ENCODE results near the gene COL6A1. TPM values are rescaled to one million over a fixed set of nuclear protein-coding genes. Genes with fewer than 3 reads are reported as not detected.

COL6A1 gene
- total RNA-seq, 1 experiment from 2014 or later, result 87.5 TPM

DNA sequence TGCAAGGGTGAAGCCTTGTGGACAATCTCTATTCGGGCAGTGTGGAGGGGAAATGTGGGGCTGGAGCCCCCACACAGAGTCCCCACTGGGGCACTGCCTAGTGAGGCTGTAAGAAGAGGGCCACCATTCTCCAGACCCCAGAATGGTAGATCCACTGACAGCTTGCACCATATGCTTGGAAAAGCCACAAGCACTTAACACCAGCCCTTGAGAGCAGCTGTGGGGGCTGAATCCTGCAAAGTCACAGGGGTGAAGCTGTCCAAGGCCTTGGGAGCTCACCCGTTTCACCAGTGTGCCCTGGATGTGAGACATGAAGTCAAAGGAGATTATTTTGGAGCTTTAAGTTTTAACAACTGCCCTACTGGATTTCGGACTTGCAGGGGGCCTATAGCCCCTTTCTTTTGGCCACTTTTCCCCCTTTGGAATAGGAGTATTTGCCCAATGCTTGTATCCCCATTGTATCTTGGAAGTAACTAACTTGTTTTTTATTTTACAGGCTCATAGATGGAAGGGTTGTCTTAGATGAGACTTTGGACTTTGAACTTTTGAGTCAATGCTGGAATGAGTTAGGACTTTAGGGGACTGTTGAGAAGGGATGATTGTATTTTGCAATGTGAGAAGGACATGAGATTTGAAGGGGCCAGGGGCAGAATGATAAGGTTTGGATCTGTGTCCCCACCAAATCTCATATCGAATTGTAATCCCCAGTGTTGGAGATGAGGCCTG, 16.3 kb upstream of the COL6A1 start:
- RAD21 ChIA-PET (ENCODE audit: low non-redundant PET in 1 of 2, low total read pairs in 2 of 2, uncharacterized antibody in 2 of 2, unreplicated experiment in 2 of 2), result no interaction called here
- H3K4me1 ChIP-seq (ENCODE audit: control insufficient read depth in 1 of 2, insufficient read depth in 2 of 2, low read length in 2 of 2), result no peaks in the 10 kb centered on the region; a peak in 1 of 4 replicates
- no peaks in the 10 kb centered on the region for H3K79me2 ChIP-seq (ENCODE audit: insufficient read depth, low read length)
- POLR2A ChIA-PET, result no interaction called here
- intact Hi-C loops (cut with micrococcal nuclease), result no loop called here
- no TSS peak for BruUV-seq (replicated peaks)
- H3K4me2 ChIP-seq (ENCODE audit: low read length), result no peak overlapping the region
- no peak overlapping the region for H3K9ac ChIP-seq (ENCODE audit: low read length)
- no peak overlapping the region for H3K4me3 ChIP-seq (replicated peaks in 1 of 2; ENCODE audit: low read depth in 1 of 2, low read length in 2 of 2)
- no peak for DNase-seq (ENCODE audit: low read depth, low spot score)
- H3K27me3 ChIP-seq (ENCODE audit: insufficient read depth, low read length), result no peaks in the 10 kb centered on the region
- CTCF ChIA-PET, result no interaction called here
- no peak overlapping the region for H2AFZ ChIP-seq (ENCODE audit: low read depth, low read length, poor library complexity, severe bottlenecking)
- no peaks in the 10 kb centered on the region for H3K36me3 ChIP-seq (ENCODE audit: control insufficient read depth in 1 of 2, insufficient read depth in 2 of 2, low read length in 2 of 2)
- no peak overlapping the region for H3K27ac ChIP-seq (ENCODE audit: low read depth, low read length)
- H3K9me3 ChIP-seq (ENCODE audit: control insufficient read depth in 1 of 2, insufficient read depth in 1 of 2, low read depth in 1 of 2, low read length in 2 of 2), result no peaks in the 10 kb centered on the region
- H3K9me2 ChIP-seq (ENCODE audit: insufficient read depth), result no peaks in the 10 kb centered on the region
- ATAC-seq, result no peak
- TF ChIP-seq RAD21 (IDR thresholded peaks at IDR 0.05; ENCODE audit: low read depth) (no peak), ZBTB33 (IDR thresholded peaks at IDR 0.05; ENCODE audit: extremely low read depth, insufficient replicate concordance, low read length) (no peak), CTCF (IDR thresholded peaks at IDR 0.05 in 2 of 3, conservative IDR thresholded peaks at IDR 0.05 in 1 of 3; ENCODE audit: borderline replicate concordance in 1 of 3, insufficient read depth in 1 of 3, low read depth in 2 of 3, low read length in 2 of 3) (no peak), FOSL1 (IDR thresholded peaks at IDR 0.05; ENCODE audit: low read depth) (no peak), SP1 (IDR thresholded peaks at IDR 0.05; ENCODE audit: low read depth) (no peak), SIN3A (IDR thresholded peaks at IDR 0.05; ENCODE audit: low read depth) (no peak), POLR2A (IDR thresholded peaks at IDR 0.05; ENCODE audit: borderline replicate concordance, extremely low read depth, insufficient read depth, insufficient read length) (no peak), CEBPB (IDR thresholded peaks at IDR 0.05; ENCODE audit: low read depth) (no peak), SRF (IDR thresholded peaks at IDR 0.05; ENCODE audit: low read depth) (no peak), TCF7L2 (IDR thresholded peaks at IDR 0.05; ENCODE audit: borderline replicate concordance, extremely low read depth, insufficient read depth, insufficient read length) (no peak), EZH2 (IDR thresholded peaks at IDR 0.05) (no peak), ATF3 (IDR thresholded peaks at IDR 0.05) (no peak), YY1 (IDR thresholded peaks at IDR 0.05; ENCODE audit: extremely low read depth, insufficient replicate concordance, low read depth, low read length) (no peak), CBX3 (IDR thresholded peaks at IDR 0.05; ENCODE audit: low read depth) (no peak), ZNF274 (IDR thresholded peaks at IDR 0.05; ENCODE audit: low read depth, low read length) (no peak), JUND (IDR thresholded peaks at IDR 0.05) (no peak), ELF1 (IDR thresholded peaks at IDR 0.05; ENCODE audit: borderline replicate concordance, low read depth) (no peak)
- TF ChIP-seq, protein P1, sequence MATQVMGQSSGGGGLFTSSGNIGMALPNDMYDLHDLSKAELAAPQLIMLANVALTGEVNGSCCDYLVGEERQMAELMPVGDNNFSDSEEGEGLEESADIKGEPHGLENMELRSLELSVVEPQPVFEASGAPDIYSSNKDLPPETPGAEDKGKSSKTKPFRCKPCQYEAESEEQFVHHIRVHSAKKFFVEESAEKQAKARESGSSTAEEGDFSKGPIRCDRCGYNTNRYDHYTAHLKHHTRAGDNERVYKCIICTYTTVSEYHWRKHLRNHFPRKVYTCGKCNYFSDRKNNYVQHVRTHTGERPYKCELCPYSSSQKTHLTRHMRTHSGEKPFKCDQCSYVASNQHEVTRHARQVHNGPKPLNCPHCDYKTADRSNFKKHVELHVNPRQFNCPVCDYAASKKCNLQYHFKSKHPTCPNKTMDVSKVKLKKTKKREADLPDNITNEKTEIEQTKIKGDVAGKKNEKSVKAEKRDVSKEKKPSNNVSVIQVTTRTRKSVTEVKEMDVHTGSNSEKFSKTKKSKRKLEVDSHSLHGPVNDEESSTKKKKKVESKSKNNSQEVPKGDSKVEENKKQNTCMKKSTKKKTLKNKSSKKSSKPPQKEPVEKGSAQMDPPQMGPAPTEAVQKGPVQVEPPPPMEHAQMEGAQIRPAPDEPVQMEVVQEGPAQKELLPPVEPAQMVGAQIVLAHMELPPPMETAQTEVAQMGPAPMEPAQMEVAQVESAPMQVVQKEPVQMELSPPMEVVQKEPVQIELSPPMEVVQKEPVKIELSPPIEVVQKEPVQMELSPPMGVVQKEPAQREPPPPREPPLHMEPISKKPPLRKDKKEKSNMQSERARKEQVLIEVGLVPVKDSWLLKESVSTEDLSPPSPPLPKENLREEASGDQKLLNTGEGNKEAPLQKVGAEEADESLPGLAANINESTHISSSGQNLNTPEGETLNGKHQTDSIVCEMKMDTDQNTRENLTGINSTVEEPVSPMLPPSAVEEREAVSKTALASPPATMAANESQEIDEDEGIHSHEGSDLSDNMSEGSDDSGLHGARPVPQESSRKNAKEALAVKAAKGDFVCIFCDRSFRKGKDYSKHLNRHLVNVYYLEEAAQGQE (IDR thresholded peaks at IDR 0.05; ENCODE audit: low read depth), result no peak
- H4K20me1 ChIP-seq (ENCODE audit: insufficient read depth), result no peaks in the 10 kb centered on the region
